A673 (cell line): Measurements from ENCODE around the gene PELI2. TPM values are rescaled to one million over a fixed set of nuclear protein-coding genes. Genes with fewer than 3 reads are reported as not detected.

Experiments
- BruUV-seq: library from RNA; stranded (reverse); fragments of 400-500 nt; replicated peaks from 2 replicates; lab custom pipeline; 2021; lab: Mats Ljungman, UMichigan
- CTCF ChIA-PET: fragments of 300-600 bp; sonication (Branson Sonifier 250); formaldehyde crosslinking; loops from one replicate; lab custom pipeline; 2022; ENCODE audit warnings: antibody characterized with exemption; lab: Charles Lee
- POLR2A ChIA-PET: fragments of 300-600 bp; sonication (Branson Sonifier 250); formaldehyde crosslinking; loops from one replicate; lab custom pipeline; 2022; ENCODE audit warnings: antibody characterized with exemption; ENCODE audit not compliant: low non-redundant PET; lab: Charles Lee
- DNase-seq: peaks from one replicate; pipeline ENCODE4 v3.0.0-alpha.2; 2015; ENCODE audit warnings: low spot score
- H3K27ac ChIP-seq: fragments of 200-600 bp; sonication (generic); 2 replicates; pipeline ENCODE4 v1.5.1; 2016; ENCODE audit warnings: mixed run types, low read depth, mild to moderate bottlenecking, mixed read lengths, antibody characterized with exemption, low read length; ENCODE audit not compliant: poor library complexity, severe bottlenecking
- H3K27me3 ChIP-seq: fragments of 200-600 bp; sonication (generic); replicated peaks from 2 replicates; pipeline ENCODE4 v1.6.1; 2017; ENCODE audit warnings: mixed run types, low read depth, mild to moderate bottlenecking, mixed read lengths, antibody characterized with exemption, low read length; ENCODE audit not compliant: insufficient read depth, poor library complexity
- H3K36me3 ChIP-seq: fragments of 200-600 bp; sonication (generic); 2 replicates; pipeline ENCODE4 v1.6.1; 2016; ENCODE audit warnings: mixed run types, mild to moderate bottlenecking, mixed read lengths, antibody characterized with exemption, low read length; ENCODE audit not compliant: insufficient read depth, poor library complexity, severe bottlenecking
- H3K4me1 ChIP-seq: fragments of 200-600 bp; sonication (generic); 2 replicates; pipeline ENCODE4 v1.6.1; 2017; ENCODE audit warnings: mixed run types, mild to moderate bottlenecking, mixed read lengths, antibody characterized with exemption, low read length; ENCODE audit not compliant: insufficient read depth, poor library complexity, severe bottlenecking
- H3K4me3 ChIP-seq: fragments of 200-600 bp; sonication (generic); 2 replicates; pipeline ENCODE4 v1.5.1; 2016; ENCODE audit warnings: low read depth, mixed run types, mild to moderate bottlenecking, mixed read lengths, low read length; ENCODE audit not compliant: poor library complexity, severe bottlenecking
- H3K9me3 ChIP-seq: fragments of 200-600 bp; sonication (generic); 2 replicates; pipeline ENCODE4 v1.6.1; 2016; ENCODE audit warnings: mixed run types, low read depth, mild to moderate bottlenecking, mixed read lengths, antibody characterized with exemption, low read length; ENCODE audit not compliant: poor library complexity, severe bottlenecking
- EZH2 ChIP-seq: fragments of 200-600 bp; sonication (generic); IDR thresholded peaks from 2 replicates; pipeline ENCODE4 v1.6.1; 2017; ENCODE audit warnings: borderline replicate concordance, low read depth, mild to moderate bottlenecking, mixed read lengths, antibody characterized with exemption, low read length; ENCODE audit not compliant: poor library complexity, severe bottlenecking
- intact Hi-C: fragments of 100-400 bp; cut with micrococcal nuclease; formaldehyde crosslinking; loops from one replicate; pipeline ENCODE4 v1.10.0; 2022; ENCODE audit not compliant: unreplicated experiment
- total RNA-seq: library from RNA; stranded (reverse); gene quantifications from 2 replicates; pipeline ENCODE4 v1.2.3, GENCODE V29; 2021
- TF ChIP-seq, protein P1 (sequence below): fragments of 300-800, 200-600 bp; sonication (generic); conservative IDR thresholded peaks from 2 replicates; pipeline ENCODE4 v1.5.1; 2017; ENCODE audit warnings: low read depth, mild to moderate bottlenecking, antibody characterized with exemption, low read length, moderate library complexity, mixed read lengths

Gene PELI2
- total RNA-seq, 1 experiment from 2014 or later, result 5.5 TPM

DNA sequence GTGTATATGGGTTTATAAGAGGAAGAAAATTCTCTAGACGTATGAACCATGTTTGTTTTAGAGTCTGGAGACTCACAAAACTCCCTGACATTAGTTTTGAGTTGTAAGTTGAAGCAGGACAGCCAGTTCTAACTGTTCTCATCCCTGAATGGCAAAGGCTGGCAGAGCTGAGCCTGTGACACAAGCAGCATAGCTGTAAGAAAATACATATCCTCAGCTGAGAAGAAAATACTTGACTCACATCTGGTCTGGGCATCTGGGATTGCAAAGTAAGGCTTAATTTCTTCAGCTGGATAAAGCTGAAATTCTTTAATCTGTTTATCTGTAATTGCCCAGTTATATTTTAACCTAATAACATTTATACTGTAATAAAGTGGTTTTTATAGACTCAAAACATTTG lies 156.3 kb downstream of the PELI2 start:
- no TSS peak for BruUV-seq
- CTCF ChIA-PET, result no interaction called here

DNA sequence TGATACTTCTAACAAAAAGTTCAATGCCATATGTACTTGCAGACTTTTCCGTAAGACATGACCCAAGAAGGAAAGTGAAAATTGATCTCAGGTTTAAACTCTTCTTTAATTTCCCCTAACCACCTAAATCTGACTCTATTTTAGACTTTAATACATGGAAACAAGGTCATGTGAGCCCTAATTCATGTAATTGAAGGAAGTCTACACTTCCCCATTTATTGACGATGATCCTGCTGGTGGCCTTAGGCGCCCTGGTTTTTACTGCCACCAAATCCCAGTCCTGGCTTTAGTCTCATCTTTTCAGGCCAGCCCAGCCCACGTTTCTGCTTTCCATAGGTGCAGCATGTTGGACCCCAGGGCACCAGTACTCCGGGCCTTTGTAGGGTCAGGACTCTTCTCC lies 157.9 kb downstream of the PELI2 start:
- DNase-seq, result no peak
- Histone ChIP-seq H3K27me3 (no peaks in the 10 kb centered on the region), H3K27ac (no peak overlapping the region), H3K4me1 (peaks cover 10% of the 10 kb centered on the region), H3K9me3 (no peaks in the 10 kb centered on the region), H3K4me3 (no peak overlapping the region), H3K36me3 (no peaks in the 10 kb centered on the region)
- no TSS peak for BruUV-seq
- POLR2A ChIA-PET, result no interaction called here
- CTCF ChIA-PET, result no interaction called here
- intact Hi-C loops, result no loop called here
- TF ChIP-seq, protein P1, sequence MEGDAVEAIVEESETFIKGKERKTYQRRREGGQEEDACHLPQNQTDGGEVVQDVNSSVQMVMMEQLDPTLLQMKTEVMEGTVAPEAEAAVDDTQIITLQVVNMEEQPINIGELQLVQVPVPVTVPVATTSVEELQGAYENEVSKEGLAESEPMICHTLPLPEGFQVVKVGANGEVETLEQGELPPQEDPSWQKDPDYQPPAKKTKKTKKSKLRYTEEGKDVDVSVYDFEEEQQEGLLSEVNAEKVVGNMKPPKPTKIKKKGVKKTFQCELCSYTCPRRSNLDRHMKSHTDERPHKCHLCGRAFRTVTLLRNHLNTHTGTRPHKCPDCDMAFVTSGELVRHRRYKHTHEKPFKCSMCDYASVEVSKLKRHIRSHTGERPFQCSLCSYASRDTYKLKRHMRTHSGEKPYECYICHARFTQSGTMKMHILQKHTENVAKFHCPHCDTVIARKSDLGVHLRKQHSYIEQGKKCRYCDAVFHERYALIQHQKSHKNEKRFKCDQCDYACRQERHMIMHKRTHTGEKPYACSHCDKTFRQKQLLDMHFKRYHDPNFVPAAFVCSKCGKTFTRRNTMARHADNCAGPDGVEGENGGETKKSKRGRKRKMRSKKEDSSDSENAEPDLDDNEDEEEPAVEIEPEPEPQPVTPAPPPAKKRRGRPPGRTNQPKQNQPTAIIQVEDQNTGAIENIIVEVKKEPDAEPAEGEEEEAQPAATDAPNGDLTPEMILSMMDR, result no peak
- TF ChIP-seq EZH2, result no peak

More for the DNA sequence above, 156.3 kb downstream of the PELI2 start:
- H3K4me3 ChIP-seq, result no peak overlapping the region
- no peaks in the 10 kb centered on the region for H3K36me3 ChIP-seq
- intact Hi-C loops, result no loop called here
- H3K27me3 ChIP-seq, result no peaks in the 10 kb centered on the region
- H3K4me1 ChIP-seq, result peaks cover 10% of the 10 kb centered on the region
- DNase-seq, result no peak
- H3K27ac ChIP-seq, result no peak overlapping the region
- POLR2A ChIA-PET, result no interaction called here
- no peaks in the 10 kb centered on the region for H3K9me3 ChIP-seq
- TF ChIP-seq, protein P1, result no peak
- TF ChIP-seq EZH2, result no peak

DNA sequence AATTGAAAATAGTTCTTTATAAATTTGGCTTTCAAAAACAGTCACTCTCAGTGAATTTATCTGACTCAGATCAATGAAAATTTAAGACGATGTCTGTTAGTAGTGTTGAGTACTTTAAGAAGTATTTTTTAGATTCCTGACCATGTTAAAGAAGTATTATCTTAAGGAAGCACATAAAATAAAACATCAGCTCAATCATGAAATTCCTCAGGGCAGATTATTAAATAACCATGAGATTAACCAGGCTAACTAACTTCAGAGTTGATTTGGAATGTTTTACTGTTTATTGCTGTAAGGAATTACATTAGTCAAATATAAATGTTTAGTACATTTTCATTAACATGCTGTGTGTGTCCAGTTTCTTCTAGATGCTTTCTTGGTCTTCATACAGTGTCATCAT lies 160.2 kb downstream of the PELI2 start:
- H3K9me3 ChIP-seq, result no peaks in the 10 kb centered on the region
- no peak overlapping the region for H3K4me3 ChIP-seq
- no TSS peak for BruUV-seq
- ChIA-PET CTCF (no interaction called here), POLR2A (no interaction called here)
- H3K4me1 ChIP-seq, result no peaks in the 10 kb centered on the region
- DNase-seq, result no peak
- H3K36me3 ChIP-seq, result no peaks in the 10 kb centered on the region
- H3K27me3 ChIP-seq, result no peaks in the 10 kb centered on the region
- H3K27ac ChIP-seq, result no peak overlapping the region
- no peak for TF ChIP-seq EZH2
- TF ChIP-seq, protein P1, result no peak
- intact Hi-C loops, result no loop called here
